GM19455 (cell line): Measurements from ENCODE around the gene PEAK1.
"Not testable (repeated sequence)": the region's sequence is repeated elsewhere in the genome, so short reads cannot be mapped to it uniquely, and the experiment has no call there.

Experiments used
- ATAC-seq: cut with Tn5 transposase; IDR thresholded peaks from one replicate; pipeline ENCODE4 v1.9.1; 2021; ENCODE audit not compliant: unreplicated experiment

Gene PEAK1

GRCh38 chr15:77183066-77183465 lies 236.8 kb downstream of the PEAK1 start:
- no peak for ATAC-seq

- peak; percentile 55 for ATAC-seq
Observed at GRCh38 chr15:77181305-77182074, 238.4 kb downstream of the PEAK1 start.

GRCh38 chr15:77180757-77181156 lies 239.1 kb downstream of the PEAK1 start:
- ATAC-seq: no peak

- ATAC-seq: no peak
Observed at GRCh38 chr15:77180270-77180669, 239.6 kb downstream of the PEAK1 start.

GRCh38 chr15:77179541-77179998 lies 240.3 kb downstream of the PEAK1 start:
- no peak for ATAC-seq

- no peak for ATAC-seq
Observed at GRCh38 chr15:77178411-77178810, 241.5 kb downstream of the PEAK1 start.

- ATAC-seq: not testable (repeated sequence)
Observed at GRCh38 chr15:77176148-77176547, 243.8 kb downstream of the PEAK1 start.

GRCh38 chr15:77173487-77173886 lies 246.4 kb downstream of the PEAK1 start:
- no peak for ATAC-seq

- ATAC-seq: no peak
Observed at GRCh38 chr15:77171221-77171967, 248.5 kb downstream of the PEAK1 start.

- no peak for ATAC-seq
Observed at GRCh38 chr15:77168616-77169015, 251.3 kb downstream of the PEAK1 start.

GRCh38 chr15:77168141-77168540 lies 251.8 kb downstream of the PEAK1 start:
- no peak for ATAC-seq

- no peak for ATAC-seq
Observed at GRCh38 chr15:77167406-77167805, 252.5 kb downstream of the PEAK1 start.

GRCh38 chr15:77163781-77164384 lies 256.0 kb downstream of the PEAK1 start:
- ATAC-seq: no peak

- no peak for ATAC-seq
Observed at GRCh38 chr15:77162872-77163633, 256.9 kb downstream of the PEAK1 start.

- ATAC-seq: no peak
Observed at GRCh38 chr15:77160562-77161478, 259.1 kb downstream of the PEAK1 start.

- not testable (repeated sequence) for ATAC-seq
Observed at GRCh38 chr15:77156000-77156399, 263.9 kb downstream of the PEAK1 start.

- ATAC-seq: no peak
Observed at GRCh38 chr15:77148191-77148590, 271.7 kb downstream of the PEAK1 start.

- no peak for ATAC-seq
Observed at GRCh38 chr15:77145370-77145769, 274.5 kb downstream of the PEAK1 start.

- ATAC-seq: no peak
Observed at GRCh38 chr15:77144492-77145070, 275.3 kb downstream of the PEAK1 start.

GRCh38 chr15:77144026-77144425 lies 275.9 kb downstream of the PEAK1 start:
- ATAC-seq: no peak
